H9 (cell line): ENCODE results near the gene MYLK4. TPM values are rescaled to one million over a fixed set of nuclear protein-coding genes. Genes with fewer than 3 reads are reported as not detected.

Experiments used
- DNase-seq: peaks from one replicate; pipeline ENCODE4 v3.0.0-alpha.2; 2017
- H2AFZ ChIP-seq: one replicate; pipeline ENCODE4 v1.6.1; 2013; ENCODE audit warnings: mild to moderate bottlenecking, low read length, control low read depth, moderate library complexity
- H2AK5ac ChIP-seq: 2 replicates; pipeline ENCODE4 v1.6.1; 2013; ENCODE audit warnings: low read length, control low read depth, mixed read lengths; ENCODE audit not compliant: insufficient read length
- H2BK120ac ChIP-seq: one replicate; pipeline ENCODE4 v1.6.1; 2013; ENCODE audit warnings: low read depth, mild to moderate bottlenecking, low read length, control low read depth, inconsistent platforms; ENCODE audit not compliant: poor library complexity, severe bottlenecking
- H2BK12ac ChIP-seq: 2 replicates; pipeline ENCODE4 v1.6.1; 2013; ENCODE audit warnings: low read length, control low read depth, mixed read lengths, low read depth; ENCODE audit not compliant: insufficient read length
- H2BK15ac ChIP-seq: 2 replicates; pipeline ENCODE4 v1.6.1; 2013; ENCODE audit warnings: low read depth, low read length, control low read depth
- H2BK20ac ChIP-seq: one replicate; pipeline ENCODE4 v1.6.1; 2013; ENCODE audit warnings: low read depth, mild to moderate bottlenecking, low read length, control low read depth, inconsistent platforms; ENCODE audit not compliant: poor library complexity, severe bottlenecking
- H2BK5ac ChIP-seq: 2 replicates; pipeline ENCODE4 v1.6.1; 2013; ENCODE audit warnings: low read length, control low read depth, mixed read lengths; ENCODE audit not compliant: insufficient read length
- H3K14ac ChIP-seq: 2 replicates; pipeline ENCODE4 v1.6.1; 2013; ENCODE audit warnings: low read length, control low read depth; ENCODE audit not compliant: insufficient read depth
- H3K18ac ChIP-seq: 2 replicates; pipeline ENCODE4 v1.6.1; 2013; ENCODE audit warnings: low read depth, mild to moderate bottlenecking, mixed read lengths, low read length, control low read depth; ENCODE audit not compliant: insufficient read length
- H3K23ac ChIP-seq: 2 replicates; pipeline ENCODE4 v1.6.1; 2013; ENCODE audit warnings: low read length, control low read depth, mixed read lengths, low read depth; ENCODE audit not compliant: insufficient read length
- H3K23me2 ChIP-seq: 2 replicates; pipeline ENCODE4 v1.6.1; 2013; ENCODE audit warnings: low read depth, mild to moderate bottlenecking, mixed read lengths, low read length, control low read depth; ENCODE audit not compliant: insufficient read length, poor library complexity, severe bottlenecking
- H3K27ac ChIP-seq: 2 replicates; pipeline ENCODE4 v1.5.1; 2013; ENCODE audit warnings: low read length, control low read depth, mixed read lengths, low read depth; ENCODE audit not compliant: insufficient read length
- H3K27me3 ChIP-seq: 2 replicates; pipeline ENCODE4 v1.6.1; 2013; ENCODE audit warnings: low read length, control low read depth, inconsistent platforms; ENCODE audit not compliant: insufficient read depth
- H3K4ac ChIP-seq: 2 replicates; pipeline ENCODE4 v1.6.1; 2013; ENCODE audit warnings: low read depth, mild to moderate bottlenecking, control low read depth, inconsistent platforms, low read length, moderate library complexity
- H3K4me1 ChIP-seq: 2 replicates; pipeline ENCODE4 v1.6.1; 2013; ENCODE audit warnings: low read length, control low read depth, inconsistent platforms; ENCODE audit not compliant: insufficient read depth
- H3K4me2 ChIP-seq: 2 replicates; pipeline ENCODE4 v1.6.1; 2013; ENCODE audit warnings: low read length, control low read depth, mixed read lengths; ENCODE audit not compliant: insufficient read length, insufficient read depth
- H3K56ac ChIP-seq: 2 replicates; pipeline ENCODE4 v1.6.1; 2013; ENCODE audit warnings: low read depth, mild to moderate bottlenecking, mixed read lengths, low read length, control low read depth; ENCODE audit not compliant: insufficient read length
- H3K79me1 ChIP-seq: 2 replicates; pipeline ENCODE4 v1.6.1; 2013; ENCODE audit warnings: low read depth, mild to moderate bottlenecking, moderate library complexity, low read length, control low read depth, inconsistent platforms; ENCODE audit not compliant: insufficient read depth, poor library complexity, severe bottlenecking
- H3K79me2 ChIP-seq: 2 replicates; pipeline ENCODE4 v1.6.1; 2013; ENCODE audit warnings: low read length, control low read depth, inconsistent platforms; ENCODE audit not compliant: insufficient read depth
- H3K9ac ChIP-seq: 2 replicates; pipeline ENCODE4 v1.6.1; 2013; ENCODE audit warnings: low read length, control low read depth, mixed read lengths; ENCODE audit not compliant: insufficient read length; ENCODE audit errors: extremely low read depth
- H3K9me3 ChIP-seq: one replicate; pipeline ENCODE4 v1.6.1; 2013; ENCODE audit warnings: low read depth, low read length, inconsistent platforms; ENCODE audit not compliant: control insufficient read depth
- H3T11ph ChIP-seq: one replicate; pipeline ENCODE4 v1.6.1; 2013; ENCODE audit warnings: mild to moderate bottlenecking, low read length, control low read depth, inconsistent platforms
- H4K20me1 ChIP-seq: one replicate; pipeline ENCODE4 v1.6.1; 2013; ENCODE audit not compliant: control insufficient read depth, insufficient read length, insufficient read depth
- H4K5ac ChIP-seq: 2 replicates; pipeline ENCODE4 v1.6.1; 2013; ENCODE audit warnings: low read depth, mild to moderate bottlenecking, mixed read lengths, low read length, control low read depth; ENCODE audit not compliant: insufficient read length
- H4K8ac ChIP-seq: replicated peaks from 2 replicates; pipeline ENCODE4 v1.6.1; 2013; ENCODE audit warnings: low read length, control low read depth, mixed read lengths, low read depth; ENCODE audit not compliant: insufficient read length
- H4K91ac ChIP-seq: 2 replicates; pipeline ENCODE4 v1.6.1; 2013; ENCODE audit warnings: low read depth, mild to moderate bottlenecking, moderate library complexity, mixed read lengths, low read length, control low read depth; ENCODE audit not compliant: insufficient read length
- H3K27ac Mint-ChIP-seq, 3 experiments: 2 replicates in 2 of 3; 3 replicates in 1 of 3; pipeline ENCODE4 v1.8.0; 2020 to 2021; ENCODE audit warnings: mixed read lengths in 3 of 3, mild to moderate bottlenecking in 1 of 3, moderate library complexity in 1 of 3
- H3K27me3 Mint-ChIP-seq: 2 replicates; pipeline ENCODE4 v1.8.0; 2021; ENCODE audit warnings: low read depth, mild to moderate bottlenecking, moderate library complexity, mixed read lengths
- H3K36me3 Mint-ChIP-seq, 3 experiments: 2 replicates in 2 of 3; 3 replicates in 1 of 3; pipeline ENCODE4 v1.8.0; 2020 to 2021; ENCODE audit warnings: low read depth in 3 of 3, mixed read lengths in 3 of 3; ENCODE audit not compliant: insufficient read depth in 1 of 3
- H3K4me1 Mint-ChIP-seq, 2 experiments: 2 replicates each; pipeline ENCODE4 v1.8.0; 2020; ENCODE audit warnings: mixed read lengths in 2 of 2
- H3K4me3 Mint-ChIP-seq, 2 experiments: 2 replicates in 1 of 2; 3 replicates in 1 of 2; pipeline ENCODE4 v1.8.0; 2020 to 2021; ENCODE audit warnings: mild to moderate bottlenecking in 2 of 2, mixed read lengths in 2 of 2, moderate library complexity in 1 of 2
- H3K9me3 Mint-ChIP-seq, 2 experiments: 2 replicates in 1 of 2; 3 replicates in 1 of 2; pipeline ENCODE4 v1.8.0; 2020; ENCODE audit warnings: mild to moderate bottlenecking in 2 of 2, mixed read lengths in 2 of 2, moderate library complexity in 1 of 2
- WGBS: extraction: QIAGEN DNeasy Blood & Tissue Kit; methylation state at CpG from one replicate; pipeline ENCODE4 v1.1.7; 2013; ENCODE audit warnings: missing lambda C conversion rate, low lambda C conversion rate, mixed read lengths; ENCODE audit not compliant: insufficient read length; ENCODE audit errors: extremely low coverage; 5-methylcytosine and 5-hydroxymethylcytosine counted together
- total RNA-seq: library from RNA; stranded (reverse); gene quantifications from 2 replicates; pipeline ENCODE4 v1.2.1, GENCODE V29; 2021
- TF ChIP-seq, protein P1 (sequence below): fragments of 200-600 bp; sonication (generic); conservative IDR thresholded peaks from 3 replicates; pipeline ENCODE4 v1.8.0; 2021; ENCODE audit warnings: antibody characterized with exemption, mild to moderate bottlenecking

Gene MYLK4
- total RNA-seq, 1 experiment from 2014 or later = 0.28 TPM

DNA sequence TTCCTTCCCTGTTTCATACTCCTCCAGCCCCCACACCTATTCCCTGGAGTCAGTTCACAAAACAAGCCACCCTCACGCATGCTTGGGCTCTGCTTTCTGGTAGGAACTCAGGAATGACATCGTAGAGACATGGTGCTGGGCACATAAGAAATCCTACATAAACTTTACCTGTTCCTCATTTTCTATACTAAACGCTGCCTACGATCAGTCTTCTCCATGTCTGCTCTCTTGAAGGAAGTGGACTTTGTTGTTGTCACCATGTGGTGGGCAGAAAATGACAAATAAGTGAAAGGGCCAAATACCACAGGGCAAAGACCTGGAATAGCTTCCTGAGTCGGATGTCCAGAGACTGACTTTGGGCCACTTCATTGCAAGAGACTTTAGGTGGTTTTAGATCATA lies 10.1 kb downstream of the MYLK4 start:
- no peaks in the 10 kb centered on the region for H3K27me3 Mint-ChIP-seq
- no peak overlapping the region for H3K27ac Mint-ChIP-seq
- no peak overlapping the region for H2BK20ac ChIP-seq
- H3T11ph ChIP-seq = no peak overlapping the region
- H3K56ac ChIP-seq = no peak overlapping the region
- TF ChIP-seq, protein P1, sequence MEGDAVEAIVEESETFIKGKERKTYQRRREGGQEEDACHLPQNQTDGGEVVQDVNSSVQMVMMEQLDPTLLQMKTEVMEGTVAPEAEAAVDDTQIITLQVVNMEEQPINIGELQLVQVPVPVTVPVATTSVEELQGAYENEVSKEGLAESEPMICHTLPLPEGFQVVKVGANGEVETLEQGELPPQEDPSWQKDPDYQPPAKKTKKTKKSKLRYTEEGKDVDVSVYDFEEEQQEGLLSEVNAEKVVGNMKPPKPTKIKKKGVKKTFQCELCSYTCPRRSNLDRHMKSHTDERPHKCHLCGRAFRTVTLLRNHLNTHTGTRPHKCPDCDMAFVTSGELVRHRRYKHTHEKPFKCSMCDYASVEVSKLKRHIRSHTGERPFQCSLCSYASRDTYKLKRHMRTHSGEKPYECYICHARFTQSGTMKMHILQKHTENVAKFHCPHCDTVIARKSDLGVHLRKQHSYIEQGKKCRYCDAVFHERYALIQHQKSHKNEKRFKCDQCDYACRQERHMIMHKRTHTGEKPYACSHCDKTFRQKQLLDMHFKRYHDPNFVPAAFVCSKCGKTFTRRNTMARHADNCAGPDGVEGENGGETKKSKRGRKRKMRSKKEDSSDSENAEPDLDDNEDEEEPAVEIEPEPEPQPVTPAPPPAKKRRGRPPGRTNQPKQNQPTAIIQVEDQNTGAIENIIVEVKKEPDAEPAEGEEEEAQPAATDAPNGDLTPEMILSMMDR = no peak
- H3K36me3 Mint-ChIP-seq = no peaks in the 10 kb centered on the region
- no peak overlapping the region for H4K8ac ChIP-seq
- H3K23me2 ChIP-seq = no peaks in the 10 kb centered on the region
- no peak overlapping the region for H2AK5ac ChIP-seq
- H3K4me1 Mint-ChIP-seq = peaks cover 31 to 34% of the 10 kb centered on the region in 2 experiments
- H2BK12ac ChIP-seq = no peak overlapping the region
- H2AFZ ChIP-seq = no peak overlapping the region
- H4K5ac ChIP-seq = no peak overlapping the region
- H3K4me2 ChIP-seq = no peak overlapping the region
- H3K4me3 Mint-ChIP-seq = no peak overlapping the region
- no peaks in the 10 kb centered on the region for H3K79me2 ChIP-seq
- no CpG with 5 or more reads among the region's 5 CpGs for WGBS
- H3K79me1 ChIP-seq = no peaks in the 10 kb centered on the region
- no peak overlapping the region for H2BK120ac ChIP-seq
- no peaks in the 10 kb centered on the region for H3K27me3 ChIP-seq
- no peak overlapping the region for H4K91ac ChIP-seq
- H3K14ac ChIP-seq = no peak overlapping the region
- DNase-seq = no peak
- H3K4ac ChIP-seq = no peak overlapping the region
- no peaks in the 10 kb centered on the region for H3K4me1 ChIP-seq
- H3K9me3 Mint-ChIP-seq = no peaks in the 10 kb centered on the region
- no peaks in the 10 kb centered on the region for H3K9me3 ChIP-seq
- no peak overlapping the region for H3K9ac ChIP-seq
- H3K27ac ChIP-seq = no peak overlapping the region
- H2BK15ac ChIP-seq = no peak overlapping the region
- H3K18ac ChIP-seq = no peak overlapping the region
- no peak overlapping the region for H2BK5ac ChIP-seq
- no peaks in the 10 kb centered on the region for H4K20me1 ChIP-seq
- no peak overlapping the region for H3K23ac ChIP-seq
